Measurements from ENCODE around the gene EEFSEC.

The EEFSEC gene

DNA sequence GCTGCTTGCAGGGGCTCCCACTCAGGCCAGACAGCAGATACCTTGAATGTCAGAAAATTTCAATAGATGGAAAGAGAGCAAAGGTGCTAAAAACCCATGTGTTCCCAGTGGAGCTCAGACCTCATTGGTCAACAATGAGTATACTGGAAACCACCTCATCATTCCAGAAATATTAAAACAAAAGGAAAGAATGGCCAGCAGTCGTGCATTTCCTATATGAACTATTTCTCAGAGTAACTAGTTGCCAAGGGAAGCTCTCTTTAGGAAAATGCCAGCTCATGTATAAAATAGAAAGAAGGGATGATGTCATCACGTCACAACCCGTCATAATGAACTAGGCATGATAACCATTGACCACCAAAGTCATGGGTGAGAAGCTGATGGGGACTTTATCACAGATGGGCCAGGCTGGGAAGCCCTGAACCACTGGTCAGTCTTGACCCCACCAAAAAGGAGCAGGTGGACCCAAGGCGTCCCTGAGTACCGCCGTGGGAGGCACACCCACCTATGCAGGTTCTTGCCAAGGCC is 295.9 kb downstream of the EEFSEC start:
- no peak for DNase-seq (ENCODE audit: low read depth)

DNA sequence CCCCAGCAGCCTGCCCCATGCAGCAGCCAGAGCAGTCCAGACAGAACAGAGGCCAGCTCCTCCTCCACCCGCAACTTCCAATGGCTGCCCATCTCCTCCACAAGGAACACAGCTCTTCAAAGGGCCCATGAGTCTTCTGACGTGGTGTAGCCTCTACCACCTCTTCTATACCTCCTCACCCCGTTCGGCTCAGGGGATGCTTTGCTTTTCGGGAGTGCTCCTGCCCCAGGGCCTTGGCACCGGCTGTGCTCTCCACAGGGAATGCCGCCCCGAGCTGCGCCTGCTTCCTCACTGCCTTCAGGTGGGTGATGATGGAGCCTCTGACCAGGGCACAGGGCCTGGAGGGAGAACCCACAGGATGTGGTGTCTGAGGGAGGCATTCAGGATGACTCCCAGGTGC is 298.8 kb downstream of the EEFSEC start:
- DNase-seq (ENCODE audit: low read depth) = no peak

DNA sequence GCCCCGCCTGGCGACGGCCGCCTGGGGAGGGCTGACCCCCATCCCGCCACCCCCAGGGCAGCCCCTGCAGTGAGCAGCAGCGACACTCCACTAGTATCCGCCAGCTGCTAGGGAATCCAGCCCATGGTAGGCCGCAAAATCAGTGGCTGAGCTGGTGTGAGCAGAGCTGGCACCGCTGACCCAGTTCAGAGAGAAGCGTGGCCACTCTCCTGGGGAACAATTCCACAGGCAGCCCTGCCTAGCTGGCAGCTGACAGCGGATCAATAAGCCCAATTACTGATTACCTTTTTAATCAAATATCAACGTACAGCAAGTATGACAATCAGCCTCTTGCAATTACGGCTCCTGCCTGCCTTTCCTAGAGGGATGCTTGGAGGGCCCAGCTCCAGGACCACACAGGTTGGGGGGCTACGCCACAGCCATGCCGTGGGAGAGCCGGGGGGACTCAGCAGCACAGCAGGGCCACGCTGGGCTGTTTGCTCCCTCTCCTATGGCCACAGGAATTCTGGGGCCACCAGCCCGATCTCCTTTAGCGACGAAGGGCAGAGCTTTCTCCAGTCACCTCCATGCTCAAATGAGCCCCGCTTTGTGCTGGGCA is 299.5 kb downstream of the EEFSEC start:
- no peak for DNase-seq (ENCODE audit: low read depth)

DNA sequence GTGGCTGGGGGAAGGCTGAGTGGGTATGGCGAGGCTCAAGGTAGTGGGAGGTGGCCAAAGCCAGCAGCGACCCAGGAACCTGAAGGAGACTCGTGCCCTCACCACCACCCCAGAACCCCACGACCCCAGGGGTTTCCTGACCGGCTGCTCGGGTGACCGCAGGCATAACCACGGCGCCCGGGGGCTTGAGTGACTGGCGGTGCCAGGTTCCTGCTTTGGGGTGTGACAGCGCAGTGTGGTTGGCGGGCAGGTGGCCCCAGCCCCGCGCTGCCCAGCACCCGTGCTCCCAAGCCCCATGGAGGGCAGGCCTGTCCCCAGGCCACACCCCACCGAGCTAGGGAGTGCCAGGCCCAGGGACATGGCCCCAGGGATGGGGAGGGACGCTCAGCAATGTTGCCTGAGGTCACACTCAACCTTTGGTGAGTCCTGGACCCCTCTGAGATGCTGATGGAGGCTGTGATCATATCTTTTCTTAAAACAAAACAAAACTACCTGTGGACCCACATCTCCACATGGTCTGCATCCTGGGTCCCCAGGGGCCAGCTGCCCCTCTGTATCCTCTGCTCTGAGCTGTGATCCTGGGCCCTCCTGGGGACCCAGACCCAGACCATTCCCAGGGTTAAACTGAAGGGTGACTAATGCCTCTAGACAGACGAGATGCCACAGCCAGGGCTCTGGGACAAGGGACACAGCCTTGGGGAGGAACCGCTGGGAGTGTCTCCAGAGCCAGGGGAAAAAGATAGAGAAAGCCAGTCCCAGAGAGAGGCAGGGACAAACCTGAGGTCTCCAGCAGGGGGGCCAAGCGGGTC is 300.4 kb downstream of the EEFSEC start:
- no peak for DNase-seq (ENCODE audit: low read depth)

DNA sequence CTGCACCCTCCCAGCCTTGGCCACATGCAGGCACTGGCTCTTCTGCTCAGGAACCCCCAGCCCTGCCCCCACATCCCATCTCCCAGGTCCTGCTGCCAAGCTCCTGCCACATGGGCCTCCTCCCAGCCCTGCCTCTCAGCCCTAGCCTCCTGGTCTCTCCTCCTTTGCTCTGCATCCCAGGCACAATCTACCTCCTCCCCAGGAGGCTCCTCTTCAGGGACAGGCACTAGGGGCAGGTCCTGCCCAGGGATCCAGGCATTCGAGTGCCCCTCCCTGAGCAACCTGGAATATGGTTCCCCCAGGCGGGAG is 301.0 kb downstream of the EEFSEC start:
- DNase-seq (ENCODE audit: low read depth) = no peak

DNA sequence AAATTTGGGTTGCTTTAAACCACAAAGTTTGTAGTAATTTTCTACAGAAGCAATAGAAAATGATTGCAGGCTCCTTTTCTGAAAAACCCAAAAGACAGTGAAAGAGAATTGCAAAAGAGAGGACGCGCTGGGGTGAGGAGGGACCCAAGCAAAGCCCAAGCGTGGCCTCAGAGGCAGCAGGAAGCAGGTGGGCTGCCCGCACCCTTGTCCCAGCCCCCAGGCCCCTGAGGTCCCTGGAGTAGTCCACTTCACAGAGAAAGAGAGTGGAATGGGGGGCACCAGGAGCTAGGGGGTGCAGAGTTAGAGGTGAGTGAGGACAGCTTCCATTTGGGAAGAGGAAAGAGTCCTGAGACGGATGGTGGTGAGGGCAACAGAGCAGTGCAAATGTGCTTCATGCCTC is 301.8 kb downstream of the EEFSEC start:
- DNase-seq (ENCODE audit: low read depth) = no peak

DNA sequence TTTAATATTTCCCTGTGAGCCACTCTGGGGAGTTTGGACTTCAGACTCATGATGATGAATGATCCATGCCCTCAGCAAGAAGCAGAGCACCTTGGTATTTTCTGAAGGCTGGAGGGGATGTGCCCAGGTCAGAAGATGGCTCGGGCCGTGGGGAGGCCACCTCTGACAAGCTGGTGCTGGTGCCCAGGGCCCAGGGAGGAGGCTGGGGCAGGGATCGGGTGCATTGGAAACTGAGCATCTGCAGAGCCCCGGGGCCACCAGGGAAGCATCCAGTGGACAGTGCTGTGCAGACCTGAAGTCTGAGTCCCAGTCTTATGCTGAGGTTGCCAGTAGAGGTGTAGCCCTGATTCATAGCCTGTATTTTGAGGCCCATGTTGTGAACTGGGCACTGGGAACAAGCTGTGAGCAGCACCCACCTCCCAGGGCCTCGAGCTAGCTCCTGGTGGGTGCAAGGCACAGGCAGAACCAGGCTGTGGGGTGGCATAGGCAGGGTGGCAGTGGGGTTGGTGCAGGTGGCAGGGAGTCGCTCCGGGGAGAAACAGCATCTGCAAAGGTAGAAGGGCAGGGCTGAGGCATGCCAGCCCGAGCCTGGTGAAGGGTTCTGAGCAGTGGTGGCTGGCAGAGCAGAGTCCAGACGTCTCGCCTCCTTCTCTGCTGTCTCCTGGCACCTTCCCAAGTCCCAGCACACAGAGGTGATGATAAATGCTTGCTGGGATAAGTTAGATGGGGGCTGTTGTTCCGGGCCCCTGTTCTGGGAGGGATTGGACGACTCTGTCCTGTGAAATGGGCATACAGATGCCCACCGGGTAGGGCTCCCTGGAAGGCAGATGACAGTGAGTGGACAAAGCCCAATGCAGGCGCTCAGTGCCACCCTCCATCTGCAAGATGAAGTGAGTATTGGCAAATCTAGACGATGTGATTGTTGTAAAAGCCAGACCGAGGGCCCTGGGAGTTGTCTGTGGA is 302.8 kb downstream of the EEFSEC start:
- no peak for DNase-seq (ENCODE audit: low read depth)

DNA sequence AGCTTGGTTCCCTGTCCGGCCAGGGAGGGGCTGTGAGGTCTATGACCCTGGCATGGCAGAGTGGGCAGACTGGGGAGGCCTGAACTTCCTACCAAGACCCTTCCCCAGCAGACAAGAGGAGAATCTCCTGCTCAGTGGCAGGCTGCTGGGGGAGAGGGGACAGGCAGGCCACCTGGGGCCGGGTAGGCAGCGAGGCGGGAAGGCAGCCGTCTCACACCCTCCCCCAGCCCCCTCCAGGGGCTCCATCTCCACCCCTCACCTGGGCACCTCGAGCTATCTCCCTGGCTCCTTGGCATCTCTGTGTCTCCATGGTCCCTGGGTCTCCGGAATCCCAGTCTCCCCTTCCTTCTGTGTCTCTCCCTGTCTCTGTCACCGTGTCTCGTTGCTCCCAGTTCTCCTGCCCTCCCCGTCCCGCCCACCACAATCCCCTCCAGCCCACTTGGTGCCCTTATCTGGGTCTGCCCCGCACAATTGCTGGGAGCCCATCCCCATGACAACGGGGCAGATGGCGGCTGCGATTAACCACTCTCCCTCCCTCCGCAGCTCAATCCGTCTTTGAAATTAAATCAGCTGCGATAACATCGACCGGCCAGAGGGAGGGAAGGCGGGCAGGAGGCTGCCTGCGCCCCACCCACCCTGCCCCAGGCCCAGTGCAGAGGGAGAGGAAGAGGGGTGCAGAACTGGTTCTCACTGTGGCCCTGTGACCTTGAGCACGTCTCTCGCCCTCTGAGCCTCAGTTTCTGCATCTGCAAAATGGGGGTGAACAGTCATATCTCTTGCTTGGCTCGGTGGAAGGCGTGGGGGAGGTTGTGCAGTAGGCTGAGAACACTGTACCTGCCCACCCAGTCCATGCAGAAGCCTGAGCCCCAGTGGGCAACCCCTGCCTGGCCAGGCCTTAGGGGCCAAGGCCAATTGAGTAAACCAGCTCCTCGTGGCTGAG is 303.8 kb downstream of the EEFSEC start:
- DNase-seq (ENCODE audit: low read depth) = no peak

DNA sequence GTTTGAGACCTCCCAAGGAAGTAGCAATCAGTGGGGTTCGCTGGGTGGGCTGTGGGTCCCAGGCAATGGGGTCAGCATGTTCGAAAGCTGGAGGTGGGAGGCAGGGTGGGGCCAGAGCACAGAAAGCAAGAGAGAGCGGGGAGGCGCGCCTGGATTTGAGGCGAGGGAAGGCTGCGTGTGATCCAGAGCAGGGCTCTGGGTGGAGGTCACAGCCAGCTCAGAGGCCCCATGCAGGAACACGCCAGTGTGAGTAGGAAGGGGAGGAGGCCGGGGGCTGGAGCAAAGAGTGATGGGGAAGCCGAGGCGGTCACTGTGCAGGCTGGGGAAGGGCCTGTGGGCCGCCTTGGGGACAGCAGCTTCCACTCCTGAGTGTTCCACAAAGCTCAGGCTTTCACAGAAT is 304.7 kb downstream of the EEFSEC start:
- DNase-seq (ENCODE audit: low read depth) = no peak
